Gastroesophageal sphincter (tissue), 3 donors: ENCODE measurements around the gene PRMT9.

Source experiments
- EP300 ChIP-seq: sonication (generic); formaldehyde crosslinking; IDR thresholded peaks from one replicate; pipeline ENCODE4 v1.6.1; 2017; ENCODE audit warnings: antibody characterized with exemption, mild to moderate bottlenecking
- POLR2A ChIP-seq, 2 donors: fragments of 450-650 bp; IDR thresholded peaks; one replicate each; pipeline ENCODE4 v1.6.1; 2017; ENCODE audit warnings: antibody characterized with exemption in 2 of 2, mild to moderate bottlenecking in 2 of 2, moderate library complexity in 1 of 2
- TF ChIP-seq, protein P1 (sequence below), 4 experiments: fragments of 200-600 bp in 2 of 4; fragments of 450-650 bp in 2 of 4; sonication (generic) in 1 of 4; IDR thresholded peaks; one replicate each; pipeline ENCODE4 v1.5.1; 2017 to 2019; ENCODE audit warnings: antibody characterized with exemption in 4 of 4, mild to moderate bottlenecking in 2 of 4, moderate library complexity in 2 of 4

DNA sequence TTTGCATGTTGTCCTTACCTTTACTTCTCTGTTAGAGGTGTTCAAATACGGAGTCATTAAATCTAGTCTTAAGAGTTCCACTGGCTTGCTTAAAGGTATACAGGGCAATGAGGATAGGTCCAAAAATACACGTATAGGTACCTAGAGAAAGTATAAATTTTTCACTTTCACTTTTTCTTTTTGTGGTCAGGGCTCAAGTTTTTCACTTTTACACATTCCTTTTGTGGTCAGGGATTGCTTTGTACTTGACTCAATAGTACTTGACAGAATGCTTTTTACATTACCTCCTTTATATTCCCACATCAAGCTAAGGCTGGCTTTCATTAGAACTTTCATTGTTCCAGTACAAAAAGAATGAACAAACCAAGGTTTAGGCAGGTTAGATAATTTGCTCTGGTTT, 45.0 kb downstream of the PRMT9 start:
- TF ChIP-seq, protein P1, sequence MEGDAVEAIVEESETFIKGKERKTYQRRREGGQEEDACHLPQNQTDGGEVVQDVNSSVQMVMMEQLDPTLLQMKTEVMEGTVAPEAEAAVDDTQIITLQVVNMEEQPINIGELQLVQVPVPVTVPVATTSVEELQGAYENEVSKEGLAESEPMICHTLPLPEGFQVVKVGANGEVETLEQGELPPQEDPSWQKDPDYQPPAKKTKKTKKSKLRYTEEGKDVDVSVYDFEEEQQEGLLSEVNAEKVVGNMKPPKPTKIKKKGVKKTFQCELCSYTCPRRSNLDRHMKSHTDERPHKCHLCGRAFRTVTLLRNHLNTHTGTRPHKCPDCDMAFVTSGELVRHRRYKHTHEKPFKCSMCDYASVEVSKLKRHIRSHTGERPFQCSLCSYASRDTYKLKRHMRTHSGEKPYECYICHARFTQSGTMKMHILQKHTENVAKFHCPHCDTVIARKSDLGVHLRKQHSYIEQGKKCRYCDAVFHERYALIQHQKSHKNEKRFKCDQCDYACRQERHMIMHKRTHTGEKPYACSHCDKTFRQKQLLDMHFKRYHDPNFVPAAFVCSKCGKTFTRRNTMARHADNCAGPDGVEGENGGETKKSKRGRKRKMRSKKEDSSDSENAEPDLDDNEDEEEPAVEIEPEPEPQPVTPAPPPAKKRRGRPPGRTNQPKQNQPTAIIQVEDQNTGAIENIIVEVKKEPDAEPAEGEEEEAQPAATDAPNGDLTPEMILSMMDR (IDR thresholded peaks at IDR 0.05), result no peak
- no peak for TF ChIP-seq POLR2A (IDR thresholded peaks at IDR 0.05)
- no peak for TF ChIP-seq EP300
